Measurements from ENCODE around the gene CHD9.

The CHD9 gene

DNA sequence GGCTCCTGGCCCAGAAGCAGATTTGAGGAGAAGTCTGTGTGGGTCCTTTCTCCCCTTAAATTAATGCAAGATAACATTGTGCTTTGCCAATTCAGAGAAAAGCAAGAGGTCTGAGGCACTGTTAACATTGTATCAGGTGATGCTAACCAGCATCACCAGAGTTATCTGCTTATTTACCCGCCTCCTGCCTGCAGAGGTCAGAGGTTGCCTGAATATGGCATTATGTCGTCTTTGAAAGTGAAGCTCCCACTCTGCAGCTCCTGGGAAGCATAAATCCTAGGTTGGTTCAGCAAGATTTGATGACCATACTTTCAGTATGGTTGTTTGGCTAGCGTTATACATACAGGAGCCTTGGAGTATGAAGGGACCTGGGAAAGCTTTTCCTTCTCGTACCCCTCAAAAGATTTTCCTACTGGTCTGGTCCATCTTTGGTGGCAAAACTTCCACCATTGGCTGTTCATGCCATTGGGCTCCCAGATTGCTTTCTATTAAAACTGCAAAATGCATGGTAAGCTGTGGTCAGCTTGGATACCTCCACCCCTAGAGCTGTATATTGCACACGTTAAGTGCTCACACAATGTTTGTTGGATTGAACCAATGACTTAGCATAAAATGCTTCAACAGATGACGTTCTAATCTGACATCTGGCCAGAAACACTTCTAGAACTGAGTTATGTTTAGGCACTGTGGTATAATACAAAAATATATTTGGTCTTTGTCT lies 24.1 kb downstream of the CHD9 start:
- Mint-ChIP-seq H3K27ac (no peak overlapping the region), H3K9me3 (no peaks in the 10 kb centered on the region), H3K27me3 (no peaks in the 10 kb centered on the region), H3K4me3 (no peak overlapping the region), H3K36me3 (ENCODE audit: low read depth) (peaks cover 25% of the 10 kb centered on the region), H3K4me1 (ENCODE audit: low read depth) (peaks cover 4% of the 10 kb centered on the region)

DNA sequence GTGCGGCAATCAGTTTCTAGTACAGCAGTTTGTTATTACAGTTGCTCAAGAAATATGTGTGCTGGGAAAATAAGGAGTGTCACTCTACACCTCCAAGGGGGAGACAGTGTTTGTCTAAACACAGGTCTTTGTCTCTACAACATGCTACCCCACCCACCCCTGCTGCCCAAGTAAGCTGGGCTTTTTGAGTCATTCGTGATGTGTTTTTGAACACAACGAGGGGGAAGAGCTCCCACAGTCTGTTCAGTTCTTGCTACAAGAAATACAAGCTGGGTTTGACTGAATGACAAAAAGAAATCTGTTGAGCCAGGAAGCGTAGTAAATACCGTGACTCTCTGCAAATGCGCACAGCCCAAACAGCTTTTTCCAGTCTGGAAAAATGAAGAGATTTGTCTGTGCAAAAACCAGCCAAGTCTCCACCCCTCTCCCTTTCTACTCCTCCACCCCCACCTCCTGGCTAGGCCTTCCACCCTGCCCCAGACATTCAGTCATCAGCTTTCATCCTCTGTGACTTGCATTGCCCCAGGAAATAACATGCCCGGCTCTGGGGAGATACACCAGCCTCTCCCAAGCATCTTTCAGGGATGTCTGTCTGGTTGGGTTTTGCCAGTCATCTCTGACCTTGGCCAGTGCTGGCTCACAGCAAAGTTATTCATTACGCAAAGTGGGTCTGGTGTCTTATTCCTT lies 25.7 kb downstream of the CHD9 start:
- H3K27ac Mint-ChIP-seq = no peak overlapping the region
- no peak overlapping the region for H3K4me3 Mint-ChIP-seq
- H3K27me3 Mint-ChIP-seq = no peaks in the 10 kb centered on the region
- peaks cover 18% of the 10 kb centered on the region for H3K36me3 Mint-ChIP-seq (ENCODE audit: low read depth)
- H3K4me1 Mint-ChIP-seq (ENCODE audit: low read depth) = peaks cover 4% of the 10 kb centered on the region
- H3K9me3 Mint-ChIP-seq = no peaks in the 10 kb centered on the region

DNA sequence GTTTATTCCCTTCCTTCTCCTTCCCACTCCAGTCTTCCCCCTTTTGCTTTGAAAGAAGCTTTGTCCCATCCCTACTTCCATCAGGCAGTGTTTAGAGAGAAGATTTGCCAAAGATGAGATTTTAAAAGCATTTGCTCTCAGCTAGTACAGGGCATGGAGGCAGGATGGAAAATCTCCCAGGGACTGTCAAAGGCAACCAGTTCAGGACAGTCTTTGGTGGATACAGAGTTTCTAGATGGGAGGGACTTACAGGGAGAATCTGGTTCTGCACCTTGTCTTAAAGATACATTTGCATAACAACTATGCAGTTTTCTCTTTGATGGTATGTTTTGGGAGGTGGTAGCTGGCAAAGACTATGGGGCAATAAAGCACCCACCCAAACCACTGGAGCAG lies 26.2 kb downstream of the CHD9 start:
- H3K4me1 Mint-ChIP-seq (ENCODE audit: low read depth) = peaks cover 4% of the 10 kb centered on the region
- H3K27ac Mint-ChIP-seq = no peak overlapping the region
- H3K27me3 Mint-ChIP-seq = no peaks in the 10 kb centered on the region
- H3K4me3 Mint-ChIP-seq = no peak overlapping the region
- no peaks in the 10 kb centered on the region for H3K9me3 Mint-ChIP-seq
- peaks cover 12% of the 10 kb centered on the region for H3K36me3 Mint-ChIP-seq (ENCODE audit: low read depth)

DNA sequence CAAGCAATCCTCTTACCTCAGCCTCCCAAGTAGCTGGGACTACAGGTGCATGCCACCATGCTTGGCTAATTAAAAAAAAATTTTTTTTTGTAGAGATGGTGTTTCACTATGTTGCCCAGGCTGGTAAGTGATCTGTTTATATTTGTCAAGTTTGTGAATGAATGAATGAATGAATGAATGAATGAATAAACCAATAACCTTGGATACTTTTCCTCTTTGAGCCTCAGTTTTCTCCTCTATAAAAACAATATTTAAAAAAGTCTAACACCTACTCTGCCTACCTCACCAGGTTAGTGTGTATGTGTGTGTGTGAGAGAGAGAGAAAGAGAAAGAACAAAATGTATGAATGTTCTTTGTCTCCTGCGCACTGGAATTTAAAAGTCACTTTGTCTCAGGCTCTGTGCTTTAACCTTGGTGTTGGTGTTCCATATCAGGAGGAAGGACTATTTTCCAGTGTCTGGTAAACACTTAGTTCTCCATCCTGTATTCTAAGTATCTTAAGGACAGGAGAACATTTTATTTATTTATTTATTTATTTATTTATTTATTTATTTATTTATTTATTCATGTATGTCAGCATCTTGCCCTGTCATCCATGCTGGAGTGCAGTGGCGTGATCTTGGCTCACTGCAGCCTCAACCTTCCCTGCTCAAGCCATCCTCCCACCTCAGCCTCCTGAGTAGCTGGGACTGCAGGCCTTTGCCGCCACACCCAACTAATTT lies 27.1 kb downstream of the CHD9 start:
- Mint-ChIP-seq H3K27me3 (no peaks in the 10 kb centered on the region), H3K4me3 (no peak overlapping the region), H3K27ac (no peak overlapping the region), H3K36me3 (ENCODE audit: low read depth) (peaks cover 12% of the 10 kb centered on the region), H3K9me3 (no peaks in the 10 kb centered on the region), H3K4me1 (ENCODE audit: low read depth) (peaks cover 4% of the 10 kb centered on the region)

GRCh38 chr16:53082509-53082908 lies 27.7 kb downstream of the CHD9 start:
- Mint-ChIP-seq H3K27ac (no peak overlapping the region), H3K9me3 (no peaks in the 10 kb centered on the region), H3K4me3 (no peak overlapping the region), H3K27me3 (no peaks in the 10 kb centered on the region), H3K36me3 (ENCODE audit: low read depth) (peaks cover 12% of the 10 kb centered on the region), H3K4me1 (ENCODE audit: low read depth) (peaks cover 4% of the 10 kb centered on the region)

- Mint-ChIP-seq H3K4me3 (no peak overlapping the region), H3K9me3 (no peaks in the 10 kb centered on the region), H3K4me1 (ENCODE audit: low read depth) (peaks cover 2% of the 10 kb centered on the region), H3K27me3 (no peaks in the 10 kb centered on the region), H3K27ac (no peak overlapping the region), H3K36me3 (ENCODE audit: low read depth) (peaks cover 10% of the 10 kb centered on the region)
Observed at GRCh38 chr16:53083119-53083518, 28.3 kb downstream of the CHD9 start.

DNA sequence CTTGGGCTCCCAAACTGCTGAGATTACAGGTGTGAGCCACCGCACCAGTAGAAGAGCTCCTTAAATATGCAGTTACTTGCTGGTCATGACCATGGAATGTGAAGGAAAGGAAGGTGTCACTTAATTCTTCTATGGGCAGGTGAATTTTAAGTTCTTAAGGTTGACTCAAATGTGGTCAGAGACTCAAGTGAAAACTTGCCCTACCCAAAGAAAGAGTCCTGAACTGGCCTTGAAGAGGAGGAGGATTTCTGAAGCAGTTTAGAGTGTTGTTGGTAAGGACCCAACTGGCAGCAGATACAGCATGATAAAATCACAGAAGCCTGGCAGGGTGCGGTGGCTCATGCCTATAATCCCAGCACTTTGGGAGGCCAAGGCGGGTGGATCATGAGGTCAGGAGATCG lies 29.4 kb downstream of the CHD9 start:
- Mint-ChIP-seq H3K36me3 (ENCODE audit: low read depth) (peaks cover 9% of the 10 kb centered on the region), H3K27me3 (no peaks in the 10 kb centered on the region), H3K4me3 (no peak overlapping the region), H3K27ac (no peak overlapping the region), H3K9me3 (no peaks in the 10 kb centered on the region), H3K4me1 (ENCODE audit: low read depth) (no peaks in the 10 kb centered on the region)

GRCh38 chr16:53084746-53085334 lies 30.0 kb downstream of the CHD9 start:
- Mint-ChIP-seq H3K4me1 (ENCODE audit: low read depth) (peaks cover 4% of the 10 kb centered on the region), H3K27ac (no peak overlapping the region)

GRCh38 chr16:53085369-53085843 lies 30.6 kb downstream of the CHD9 start:
- H3K27ac Mint-ChIP-seq = no peak overlapping the region
- H3K9me3 Mint-ChIP-seq = no peaks in the 10 kb centered on the region

More at GRCh38 chr16:53084746-53085334, 30.0 kb downstream of the CHD9 start:
- no peaks in the 10 kb centered on the region for H3K9me3 Mint-ChIP-seq
- peaks cover 9% of the 10 kb centered on the region for H3K36me3 Mint-ChIP-seq (ENCODE audit: low read depth)
- H3K4me3 Mint-ChIP-seq = no peak overlapping the region
- H3K27me3 Mint-ChIP-seq = no peaks in the 10 kb centered on the region

GRCh38 chr16:53085931-53086421 lies 31.2 kb downstream of the CHD9 start:
- Mint-ChIP-seq H3K4me3 (no peak overlapping the region), H3K9me3 (no peaks in the 10 kb centered on the region), H3K27me3 (no peaks in the 10 kb centered on the region), H3K27ac (no peak overlapping the region), H3K4me1 (ENCODE audit: low read depth) (peaks cover 16% of the 10 kb centered on the region), H3K36me3 (ENCODE audit: low read depth) (peaks cover 9% of the 10 kb centered on the region)

More at GRCh38 chr16:53085369-53085843, 30.6 kb downstream of the CHD9 start:
- Mint-ChIP-seq H3K36me3 (ENCODE audit: low read depth) (peaks cover 9% of the 10 kb centered on the region), H3K4me1 (ENCODE audit: low read depth) (peaks cover 10% of the 10 kb centered on the region), H3K27me3 (no peaks in the 10 kb centered on the region), H3K4me3 (no peak overlapping the region)

GRCh38 chr16:53087101-53087500 lies 32.3 kb downstream of the CHD9 start:
- Mint-ChIP-seq H3K4me3 (no peak overlapping the region), H3K36me3 (ENCODE audit: low read depth) (peaks cover 9% of the 10 kb centered on the region), H3K4me1 (ENCODE audit: low read depth) (peaks cover 27% of the 10 kb centered on the region), H3K9me3 (no peaks in the 10 kb centered on the region), H3K27me3 (no peaks in the 10 kb centered on the region), H3K27ac (no peak overlapping the region)

GRCh38 chr16:53089434-53090285 lies 34.9 kb downstream of the CHD9 start:
- no peak overlapping the region for H3K4me3 Mint-ChIP-seq
- H3K27me3 Mint-ChIP-seq = no peaks in the 10 kb centered on the region
- H3K36me3 Mint-ChIP-seq (ENCODE audit: low read depth) = no peaks in the 10 kb centered on the region
- H3K27ac Mint-ChIP-seq = no peak overlapping the region
- no peaks in the 10 kb centered on the region for H3K9me3 Mint-ChIP-seq
- peaks cover 43% of the 10 kb centered on the region for H3K4me1 Mint-ChIP-seq (ENCODE audit: low read depth)

DNA sequence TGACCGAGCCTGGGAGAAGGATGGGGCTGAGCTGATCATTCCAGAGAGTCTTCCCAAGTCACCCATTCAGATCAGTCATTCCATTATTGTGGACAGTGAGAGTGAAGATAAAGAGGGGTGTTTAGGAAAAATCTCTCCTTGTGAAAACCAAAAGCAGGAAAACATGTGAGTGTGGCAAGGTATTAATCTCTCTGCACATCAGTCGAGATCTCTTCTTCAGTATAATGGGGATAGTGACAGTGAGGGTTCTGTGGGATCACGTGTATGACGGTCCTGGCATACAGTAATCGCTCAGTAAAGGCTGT lies 35.4 kb downstream of the CHD9 start:
- peaks cover 43% of the 10 kb centered on the region for H3K4me1 Mint-ChIP-seq (ENCODE audit: low read depth)
- H3K9me3 Mint-ChIP-seq = no peaks in the 10 kb centered on the region
- no peaks in the 10 kb centered on the region for H3K36me3 Mint-ChIP-seq (ENCODE audit: low read depth)
- H3K27me3 Mint-ChIP-seq = no peaks in the 10 kb centered on the region
- H3K4me3 Mint-ChIP-seq = no peak overlapping the region
- no peak overlapping the region for H3K27ac Mint-ChIP-seq
